Progenitor cell of endocrine pancreas (in vitro differentiated cells): ENCODE data around the gene CLEC4G. TPM values are rescaled to one million over a fixed set of nuclear protein-coding genes. Genes with fewer than 3 reads are reported as not detected.

Source experiments
- DNase-seq: peaks from one replicate; pipeline ENCODE4 v3.0.0; 2021; ENCODE audit warnings: low spot score; ENCODE audit not compliant: unreplicated experiment
- H3K27ac Mint-ChIP-seq: 2 replicates; pipeline ENCODE4 v1.8.0; 2021; ENCODE audit warnings: mild to moderate bottlenecking, moderate library complexity, mixed read lengths
- H3K27me3 Mint-ChIP-seq: 2 replicates; pipeline ENCODE4 v1.8.0; 2021; ENCODE audit warnings: mixed read lengths
- H3K36me3 Mint-ChIP-seq: 2 replicates; pipeline ENCODE4 v1.8.0; 2022; ENCODE audit warnings: mixed read lengths; ENCODE audit not compliant: insufficient read depth
- H3K4me1 Mint-ChIP-seq: 2 replicates; pipeline ENCODE4 v1.8.0; 2021; ENCODE audit warnings: low read depth, mixed read lengths
- H3K4me3 Mint-ChIP-seq: 2 replicates; pipeline ENCODE4 v1.8.0; 2021; ENCODE audit warnings: low read depth, mild to moderate bottlenecking, moderate library complexity, mixed read lengths
- H3K9me3 Mint-ChIP-seq: 2 replicates; pipeline ENCODE4 v1.8.0; 2021; ENCODE audit warnings: low read depth, mixed read lengths
- total RNA-seq: library from RNA; stranded (reverse); gene quantifications from 2 replicates; pipeline ENCODE4 v1.2.1, GENCODE V29; 2021
- TF ChIP-seq, protein P1 (sequence below): fragments of 200-600 bp; sonication (generic); IDR thresholded peaks from one replicate; pipeline ENCODE4 v1.5.0; 2021; ENCODE audit warnings: antibody characterized with exemption, mild to moderate bottlenecking; ENCODE audit not compliant: unreplicated experiment

Gene CLEC4G
- total RNA-seq, 1 donor from 2014 or later, result not detected

DNA sequence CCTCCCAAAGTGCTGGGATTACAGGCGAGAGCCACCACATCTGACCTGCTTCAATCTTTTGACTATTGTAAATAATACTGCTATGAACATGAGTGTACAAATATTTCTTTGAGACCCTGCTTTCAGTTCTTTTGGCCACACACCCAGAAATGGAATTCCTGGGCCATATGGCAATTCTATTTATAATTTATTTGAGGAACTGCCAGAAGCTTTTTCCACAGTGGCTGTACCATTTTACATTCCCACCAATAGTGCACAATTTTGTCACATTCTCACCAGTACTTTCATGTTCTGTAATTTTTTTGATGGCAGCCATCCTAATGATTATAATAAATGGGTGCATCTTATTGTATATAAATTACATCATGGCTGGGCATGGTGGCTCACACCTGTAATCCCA, 16.2 kb downstream of the CLEC4G start:
- no peak for DNase-seq
- Mint-ChIP-seq H3K27ac (no peak overlapping the region), H3K9me3 (no peaks in the 10 kb centered on the region), H3K36me3 (no peaks in the 10 kb centered on the region), H3K4me3 (no peak overlapping the region), H3K27me3 (peaks cover 12% of the 10 kb centered on the region), H3K4me1 (no peaks in the 10 kb centered on the region)
- TF ChIP-seq, protein P1, sequence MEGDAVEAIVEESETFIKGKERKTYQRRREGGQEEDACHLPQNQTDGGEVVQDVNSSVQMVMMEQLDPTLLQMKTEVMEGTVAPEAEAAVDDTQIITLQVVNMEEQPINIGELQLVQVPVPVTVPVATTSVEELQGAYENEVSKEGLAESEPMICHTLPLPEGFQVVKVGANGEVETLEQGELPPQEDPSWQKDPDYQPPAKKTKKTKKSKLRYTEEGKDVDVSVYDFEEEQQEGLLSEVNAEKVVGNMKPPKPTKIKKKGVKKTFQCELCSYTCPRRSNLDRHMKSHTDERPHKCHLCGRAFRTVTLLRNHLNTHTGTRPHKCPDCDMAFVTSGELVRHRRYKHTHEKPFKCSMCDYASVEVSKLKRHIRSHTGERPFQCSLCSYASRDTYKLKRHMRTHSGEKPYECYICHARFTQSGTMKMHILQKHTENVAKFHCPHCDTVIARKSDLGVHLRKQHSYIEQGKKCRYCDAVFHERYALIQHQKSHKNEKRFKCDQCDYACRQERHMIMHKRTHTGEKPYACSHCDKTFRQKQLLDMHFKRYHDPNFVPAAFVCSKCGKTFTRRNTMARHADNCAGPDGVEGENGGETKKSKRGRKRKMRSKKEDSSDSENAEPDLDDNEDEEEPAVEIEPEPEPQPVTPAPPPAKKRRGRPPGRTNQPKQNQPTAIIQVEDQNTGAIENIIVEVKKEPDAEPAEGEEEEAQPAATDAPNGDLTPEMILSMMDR, result no peak

DNA sequence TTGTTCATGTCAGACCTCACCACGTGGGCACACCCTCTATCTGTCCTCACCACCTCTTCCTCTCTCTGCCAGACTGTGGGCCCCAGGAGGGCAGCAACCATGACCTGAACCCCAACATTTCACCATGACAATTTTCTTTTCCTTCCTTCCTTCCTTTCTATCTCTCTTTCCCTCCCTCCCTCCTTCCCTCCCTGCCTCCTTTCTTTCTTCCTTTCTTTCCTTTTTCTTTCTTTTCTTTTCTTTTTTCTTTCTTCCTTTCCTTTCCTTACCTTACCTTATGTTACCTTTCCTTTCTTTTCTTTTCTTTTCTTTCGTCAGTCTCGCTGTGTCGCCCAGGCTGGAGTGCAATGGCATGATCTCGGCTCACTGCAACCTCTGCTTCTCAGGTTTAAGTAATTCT, 21.3 kb downstream of the CLEC4G start:
- no peaks in the 10 kb centered on the region for H3K9me3 Mint-ChIP-seq
- H3K4me3 Mint-ChIP-seq, result no peak overlapping the region
- H3K27me3 Mint-ChIP-seq, result peaks cover 23% of the 10 kb centered on the region
- H3K4me1 Mint-ChIP-seq, result no peaks in the 10 kb centered on the region
- DNase-seq, result no peak
- no peak overlapping the region for H3K27ac Mint-ChIP-seq
- H3K36me3 Mint-ChIP-seq, result no peaks in the 10 kb centered on the region
- TF ChIP-seq, protein P1, result no peak

GRCh38 chr19:7709932-7710460, 21.9 kb downstream of the CLEC4G start:
- Mint-ChIP-seq H3K4me3 (no peak overlapping the region), H3K36me3 (no peaks in the 10 kb centered on the region), H3K9me3 (no peaks in the 10 kb centered on the region), H3K27ac (no peak overlapping the region), H3K27me3 (peaks cover 23% of the 10 kb centered on the region), H3K4me1 (no peaks in the 10 kb centered on the region)
- DNase-seq, result no peak
- TF ChIP-seq, protein P1, result no peak

DNA sequence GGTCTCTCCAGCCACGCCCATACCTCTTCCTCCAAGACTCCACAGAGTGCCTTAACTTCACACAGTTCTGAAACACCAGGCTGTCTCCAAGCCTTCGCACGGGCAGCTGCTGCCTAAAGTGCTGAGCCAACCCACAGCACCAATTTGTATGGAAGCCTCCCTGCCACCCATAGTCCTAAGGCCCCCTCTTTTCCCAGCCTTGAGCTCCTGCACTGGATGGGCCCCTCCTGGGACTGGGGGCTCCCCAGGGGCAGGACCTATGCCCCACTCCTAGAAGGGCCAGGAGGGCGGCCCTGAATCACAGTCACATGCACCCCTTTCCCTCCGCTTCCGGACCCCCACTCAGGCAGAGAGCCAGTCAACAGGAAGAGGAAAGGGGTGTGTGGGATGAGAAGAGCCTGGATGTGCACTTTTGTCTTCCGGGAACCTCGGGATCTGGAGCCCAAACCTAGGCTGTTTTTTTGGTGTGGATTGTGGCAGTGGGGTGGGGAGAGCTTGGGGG, 24.9 kb downstream of the CLEC4G start:
- Mint-ChIP-seq H3K9me3 (no peaks in the 10 kb centered on the region), H3K4me3 (no peak overlapping the region), H3K27ac (no peak overlapping the region), H3K27me3 (peaks cover 39% of the 10 kb centered on the region), H3K36me3 (no peaks in the 10 kb centered on the region), H3K4me1 (no peaks in the 10 kb centered on the region)
- no peak for DNase-seq
- TF ChIP-seq, protein P1, result no peak

DNA sequence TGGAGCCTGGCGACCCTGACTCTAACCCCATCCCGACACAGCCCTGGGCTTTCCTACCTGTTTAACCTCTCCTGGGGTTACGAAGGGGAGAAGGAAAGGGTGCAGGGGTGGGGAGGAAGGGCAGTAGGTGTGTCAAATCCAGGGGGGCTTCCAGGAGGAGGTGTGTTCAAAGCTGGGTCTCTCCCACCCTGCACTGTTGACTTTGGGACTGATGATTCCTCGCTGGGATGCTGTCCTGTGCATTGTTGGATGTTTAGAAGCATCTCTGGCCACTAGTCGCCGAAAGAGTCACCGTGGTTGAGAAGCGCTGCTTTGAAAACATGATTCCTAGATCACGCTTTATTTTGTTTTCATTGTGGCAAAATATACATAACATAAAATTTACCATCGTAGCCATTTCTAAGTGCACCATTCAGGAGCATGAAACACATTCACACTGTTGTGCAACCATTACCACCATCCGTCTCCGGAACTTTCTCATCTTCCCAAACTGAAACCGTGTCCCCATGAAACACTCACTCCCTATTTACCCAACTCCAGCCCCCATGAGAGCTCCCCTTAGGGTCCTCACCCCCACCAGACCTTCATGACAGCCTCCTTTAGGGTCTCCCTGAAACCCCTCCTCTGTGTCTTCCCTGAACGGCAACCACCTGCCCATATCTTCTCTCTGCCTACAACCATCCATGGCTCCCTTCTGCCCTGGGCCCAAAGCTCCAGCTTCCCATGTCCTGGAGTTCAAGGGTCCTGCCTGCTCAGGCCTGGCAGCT, 25.5 kb downstream of the CLEC4G start:
- TF ChIP-seq, protein P1, result no peak
- Mint-ChIP-seq H3K27me3 (peaks cover 41% of the 10 kb centered on the region), H3K9me3 (no peaks in the 10 kb centered on the region), H3K27ac (no peak overlapping the region), H3K4me3 (no peak overlapping the region), H3K4me1 (no peaks in the 10 kb centered on the region), H3K36me3 (no peaks in the 10 kb centered on the region)
- DNase-seq, result no peak
